K562 (cell line): ENCODE measurements around the gene CNP. TPM values are rescaled to one million over a fixed set of nuclear protein-coding genes. Genes with fewer than 3 reads are reported as not detected.

Experiments used
- CCNT2 ChIP-seq: IDR thresholded peaks from 2 replicates; pipeline ENCODE4 v1.6.1; 2011; ENCODE audit warnings: borderline replicate concordance, low read depth, mild to moderate bottlenecking, moderate library complexity, mixed read lengths, low read length; ENCODE audit not compliant: insufficient read length; ENCODE audit errors: extremely low read depth
- HDAC2 ChIP-seq: fragments of 450-650 bp; IDR thresholded peaks from 2 replicates; pipeline ENCODE4 v1.6.1; 2016; ENCODE audit warnings: mild to moderate bottlenecking
- MAFF ChIP-seq: IDR thresholded peaks from 2 replicates; pipeline ENCODE4 v1.6.1; 2012; ENCODE audit warnings: low read length, improper control_type of control experiment
- MBD2 ChIP-seq: sonication (generic); IDR thresholded peaks from 2 replicates; pipeline ENCODE4 v1.6.1; 2016; ENCODE audit warnings: low read depth, borderline replicate concordance
- NFIC ChIP-seq: fragments of 450-650 bp; IDR thresholded peaks from 2 replicates; pipeline ENCODE4 v1.6.1; 2017; ENCODE audit warnings: mild to moderate bottlenecking, inconsistent platforms
- SAFB ChIP-seq: fragments of 200-400 bp; formaldehyde crosslinking; IDR thresholded peaks from 2 replicates; pipeline ENCODE4 v1.6.1; 2017; ENCODE audit warnings: low read depth, low read length, borderline replicate concordance
- SNRNP70 ChIP-seq: fragments of 200-400 bp; formaldehyde crosslinking; optimal IDR thresholded peaks from 2 replicates; pipeline ENCODE3; 2017; ENCODE audit warnings: low read depth, low read length
- ZBTB1 ChIP-seq: sonication (generic); formaldehyde crosslinking; IDR thresholded peaks from 2 replicates; pipeline ENCODE4 v1.8.1; 2023; ENCODE audit warnings: missing genetic modification reagents, low read depth, mild to moderate bottlenecking, borderline replicate concordance
- ZC3H8 ChIP-seq: fragments of 450-650 bp; IDR thresholded peaks from 2 replicates; pipeline ENCODE4 v1.6.1; 2017
- ZNF551 ChIP-seq: fragments of 250-450 bp; sonication (Bioruptor Pico); IDR thresholded peaks from 2 replicates; pipeline ENCODE4 v1.5.0; 2021; ENCODE audit warnings: mild to moderate bottlenecking, moderate library complexity
- polyA plus RNA-seq, 8 experiments: library from polyadenylated mRNA; depleted of rRNA in 4 of 8; stranded (reverse) in 5 of 8; unstranded in 3 of 8; fragments of >200 nt; fragmentation: Nextera tagmentation in 2 of 8; fragmentation: Illumina TruSeq in 1 of 8; extraction: Ambion mirVana in 2 of 8; extraction: Trizol in 1 of 8; gene quantifications; 2 replicates each; pipeline versions ENCODE4 v1.2.1 to v1.2.3, GENCODE V29; 2011 to 2014; ENCODE audit warnings: inconsistent platforms in 1 of 8, missing spikeins in 1 of 8
- total RNA-seq, 7 experiments: library from RNA; depleted of rRNA in 6 of 7; stranded (reverse); fragments of >200 nt in 6 of 7; fragmentation: Illumina TruSeq in 2 of 7; extraction: Trizol in 2 of 7; gene quantifications; 2 replicates each; pipeline versions ENCODE4 v1.2.1 to v1.2.3, GENCODE V29; 2011 to 2021; ENCODE audit warnings: low replicate concordance in 1 of 7
- TF ChIP-seq, protein P1 (sequence below), 2 experiments: fragments of 450-650 bp; IDR thresholded peaks; 2 replicates each; pipeline ENCODE4 v1.6.1; 2018; ENCODE audit warnings: mild to moderate bottlenecking in 2 of 2, low read depth in 1 of 2; ENCODE audit not compliant: partially characterized antibody in 2 of 2
- TF ChIP-seq, protein P2 (sequence below), 3 experiments: fragments of 200-800 bp in 1 of 3; fragments of 250-450 bp in 1 of 3; fragments of 450-650 bp in 1 of 3; sonication (Bioruptor Pico) in 1 of 3; sonication (Bioruptor generic) in 1 of 3; formaldehyde crosslinking in 1 of 3; IDR thresholded peaks; 2 replicates each; pipeline versions ENCODE4 v1.6.1 to v1.8.0; 2016 to 2022; ENCODE audit warnings: mild to moderate bottlenecking in 2 of 3, missing genetic modification characterization in 2 of 3, missing compliant biosample characterization in 1 of 3, moderate library complexity in 1 of 3
- TF ChIP-seq, protein P3 (sequence below), 2 experiments: IDR thresholded peaks; 2 replicates each; pipeline ENCODE4 v1.6.1; 2011; ENCODE audit warnings: borderline replicate concordance in 1 of 2, control low read depth in 1 of 2, low read depth in 1 of 2, low read length in 1 of 2, mild to moderate bottlenecking in 1 of 2, mixed read lengths in 1 of 2, moderate library complexity in 1 of 2; ENCODE audit not compliant: insufficient read depth in 1 of 2, insufficient read length in 1 of 2, poor library complexity in 1 of 2, severe bottlenecking in 1 of 2; ENCODE audit errors: extremely low read depth in 1 of 2
- TF ChIP-seq, protein P4 (sequence below): sonication (generic); formaldehyde crosslinking; IDR thresholded peaks from 2 replicates; pipeline ENCODE4 v1.8.0; 2022; ENCODE audit warnings: missing genetic modification reagents, mild to moderate bottlenecking, borderline replicate concordance

Gene CNP
- total and polyA plus RNA-seq, 9 of the 15 experiments (the other 6 are each of a cell fraction or from before 2014, with no cell fraction given): 1.7 to 52.0 (median 29.1) TPM

DNA sequence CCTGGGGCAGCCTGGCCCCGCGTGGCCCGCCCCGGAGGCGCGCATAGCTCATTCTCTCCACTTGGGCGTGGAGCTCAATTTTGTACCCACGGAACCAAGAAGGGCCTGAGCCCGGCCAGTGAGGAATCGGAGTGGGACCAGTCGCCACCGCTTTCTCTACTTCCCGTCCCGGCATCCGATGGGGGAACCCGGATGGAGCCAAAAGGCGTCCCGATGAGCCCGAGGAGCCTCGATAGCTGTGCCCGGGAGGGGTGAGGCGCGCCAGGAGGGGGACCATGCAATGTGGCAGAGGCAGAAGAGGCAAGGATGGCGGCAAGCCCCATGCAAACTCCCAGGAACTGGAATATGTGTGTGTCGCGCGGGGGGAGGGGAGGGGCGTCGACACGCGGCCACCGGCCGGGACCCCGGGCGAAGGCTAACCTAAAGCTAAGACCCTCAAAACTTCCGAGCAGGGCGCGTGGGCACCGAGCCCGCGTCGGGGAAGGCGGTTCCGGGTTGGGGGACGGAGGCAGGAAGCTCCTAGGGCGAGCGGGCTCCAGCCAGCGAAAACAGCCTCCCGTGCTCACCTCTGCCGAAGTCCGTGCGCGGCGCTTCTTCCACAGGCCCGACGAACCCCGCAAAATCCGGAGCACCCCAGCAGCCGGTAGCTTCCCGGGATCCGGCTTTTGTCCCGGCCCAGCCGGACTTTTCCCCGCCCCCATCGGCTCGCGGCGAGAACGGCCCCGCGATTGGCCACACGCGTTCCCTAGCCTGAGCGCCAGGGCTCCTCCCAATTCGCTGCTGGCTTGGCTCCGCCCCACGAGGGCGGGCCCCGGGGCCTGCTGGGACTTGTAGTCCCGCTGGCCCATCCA is 48.1 kb upstream of the CNP start, which contains the start of gene ACLY (continued):
- TF ChIP-seq, protein P1, sequence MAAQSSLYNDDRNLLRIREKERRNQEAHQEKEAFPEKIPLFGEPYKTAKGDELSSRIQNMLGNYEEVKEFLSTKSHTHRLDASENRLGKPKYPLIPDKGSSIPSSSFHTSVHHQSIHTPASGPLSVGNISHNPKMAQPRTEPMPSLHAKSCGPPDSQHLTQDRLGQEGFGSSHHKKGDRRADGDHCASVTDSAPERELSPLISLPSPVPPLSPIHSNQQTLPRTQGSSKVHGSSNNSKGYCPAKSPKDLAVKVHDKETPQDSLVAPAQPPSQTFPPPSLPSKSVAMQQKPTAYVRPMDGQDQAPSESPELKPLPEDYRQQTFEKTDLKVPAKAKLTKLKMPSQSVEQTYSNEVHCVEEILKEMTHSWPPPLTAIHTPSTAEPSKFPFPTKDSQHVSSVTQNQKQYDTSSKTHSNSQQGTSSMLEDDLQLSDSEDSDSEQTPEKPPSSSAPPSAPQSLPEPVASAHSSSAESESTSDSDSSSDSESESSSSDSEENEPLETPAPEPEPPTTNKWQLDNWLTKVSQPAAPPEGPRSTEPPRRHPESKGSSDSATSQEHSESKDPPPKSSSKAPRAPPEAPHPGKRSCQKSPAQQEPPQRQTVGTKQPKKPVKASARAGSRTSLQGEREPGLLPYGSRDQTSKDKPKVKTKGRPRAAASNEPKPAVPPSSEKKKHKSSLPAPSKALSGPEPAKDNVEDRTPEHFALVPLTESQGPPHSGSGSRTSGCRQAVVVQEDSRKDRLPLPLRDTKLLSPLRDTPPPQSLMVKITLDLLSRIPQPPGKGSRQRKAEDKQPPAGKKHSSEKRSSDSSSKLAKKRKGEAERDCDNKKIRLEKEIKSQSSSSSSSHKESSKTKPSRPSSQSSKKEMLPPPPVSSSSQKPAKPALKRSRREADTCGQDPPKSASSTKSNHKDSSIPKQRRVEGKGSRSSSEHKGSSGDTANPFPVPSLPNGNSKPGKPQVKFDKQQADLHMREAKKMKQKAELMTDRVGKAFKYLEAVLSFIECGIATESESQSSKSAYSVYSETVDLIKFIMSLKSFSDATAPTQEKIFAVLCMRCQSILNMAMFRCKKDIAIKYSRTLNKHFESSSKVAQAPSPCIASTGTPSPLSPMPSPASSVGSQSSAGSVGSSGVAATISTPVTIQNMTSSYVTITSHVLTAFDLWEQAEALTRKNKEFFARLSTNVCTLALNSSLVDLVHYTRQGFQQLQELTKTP (IDR thresholded peaks at IDR 0.05; ENCODE audit: low read depth in 1 of 2, partially characterized antibody in 2 of 2): peak in 1 of 2 experiments; percentile 86
- TF ChIP-seq, protein P2, sequence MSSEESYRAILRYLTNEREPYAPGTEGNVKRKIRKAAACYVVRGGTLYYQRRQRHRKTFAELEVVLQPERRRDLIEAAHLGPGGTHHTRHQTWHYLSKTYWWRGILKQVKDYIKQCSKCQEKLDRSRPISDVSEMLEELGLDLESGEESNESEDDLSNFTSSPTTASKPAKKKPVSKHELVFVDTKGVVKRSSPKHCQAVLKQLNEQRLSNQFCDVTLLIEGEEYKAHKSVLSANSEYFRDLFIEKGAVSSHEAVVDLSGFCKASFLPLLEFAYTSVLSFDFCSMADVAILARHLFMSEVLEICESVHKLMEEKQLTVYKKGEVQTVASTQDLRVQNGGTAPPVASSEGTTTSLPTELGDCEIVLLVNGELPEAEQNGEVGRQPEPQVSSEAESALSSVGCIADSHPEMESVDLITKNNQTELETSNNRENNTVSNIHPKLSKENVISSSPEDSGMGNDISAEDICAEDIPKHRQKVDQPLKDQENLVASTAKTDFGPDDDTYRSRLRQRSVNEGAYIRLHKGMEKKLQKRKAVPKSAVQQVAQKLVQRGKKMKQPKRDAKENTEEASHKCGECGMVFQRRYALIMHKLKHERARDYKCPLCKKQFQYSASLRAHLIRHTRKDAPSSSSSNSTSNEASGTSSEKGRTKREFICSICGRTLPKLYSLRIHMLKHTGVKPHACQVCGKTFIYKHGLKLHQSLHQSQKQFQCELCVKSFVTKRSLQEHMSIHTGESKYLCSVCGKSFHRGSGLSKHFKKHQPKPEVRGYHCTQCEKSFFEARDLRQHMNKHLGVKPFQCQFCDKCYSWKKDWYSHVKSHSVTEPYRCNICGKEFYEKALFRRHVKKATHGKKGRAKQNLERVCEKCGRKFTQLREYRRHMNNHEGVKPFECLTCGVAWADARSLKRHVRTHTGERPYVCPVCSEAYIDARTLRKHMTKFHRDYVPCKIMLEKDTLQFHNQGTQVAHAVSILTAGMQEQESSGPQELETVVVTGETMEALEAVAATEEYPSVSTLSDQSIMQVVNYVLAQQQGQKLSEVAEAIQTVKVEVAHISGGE (CRISPR knock-in tag; IDR thresholded peaks at IDR 0.05): 0 out of 6 replicates have a peak, but pooled peaks of 1 of the 3 experiments have one; percentile 23
- no peak for TF ChIP-seq HDAC2
- TF ChIP-seq MBD2: peak; percentile 87
- no peak for TF ChIP-seq ZBTB1
- TF ChIP-seq, protein P3, sequence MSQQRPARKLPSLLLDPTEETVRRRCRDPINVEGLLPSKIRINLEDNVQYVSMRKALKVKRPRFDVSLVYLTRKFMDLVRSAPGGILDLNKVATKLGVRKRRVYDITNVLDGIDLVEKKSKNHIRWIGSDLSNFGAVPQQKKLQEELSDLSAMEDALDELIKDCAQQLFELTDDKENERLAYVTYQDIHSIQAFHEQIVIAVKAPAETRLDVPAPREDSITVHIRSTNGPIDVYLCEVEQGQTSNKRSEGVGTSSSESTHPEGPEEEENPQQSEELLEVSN (IDR thresholded peaks at IDR 0.05; ENCODE audit: borderline replicate concordance in 1 of 2, extremely low read depth in 1 of 2, insufficient read depth in 1 of 2, insufficient read length in 1 of 2, low read depth in 1 of 2, low read length in 1 of 2, poor library complexity in 1 of 2, severe bottlenecking in 1 of 2): peak in 1 of 2 experiments; percentile 13
- TF ChIP-seq SNRNP70: no peak
- peak; percentile 82 for TF ChIP-seq CCNT2
- peak; percentile 20; the same call in 1 of the 2 replicates for TF ChIP-seq SAFB
- no peak for TF ChIP-seq ZNF551 (CRISPR knock-in tag)
- no peak for TF ChIP-seq MAFF
- TF ChIP-seq ZC3H8: no peak
- TF ChIP-seq NFIC: 0 out of 2 replicates have a peak, but pooled peaks have one; percentile 6
- TF ChIP-seq, protein P4, sequence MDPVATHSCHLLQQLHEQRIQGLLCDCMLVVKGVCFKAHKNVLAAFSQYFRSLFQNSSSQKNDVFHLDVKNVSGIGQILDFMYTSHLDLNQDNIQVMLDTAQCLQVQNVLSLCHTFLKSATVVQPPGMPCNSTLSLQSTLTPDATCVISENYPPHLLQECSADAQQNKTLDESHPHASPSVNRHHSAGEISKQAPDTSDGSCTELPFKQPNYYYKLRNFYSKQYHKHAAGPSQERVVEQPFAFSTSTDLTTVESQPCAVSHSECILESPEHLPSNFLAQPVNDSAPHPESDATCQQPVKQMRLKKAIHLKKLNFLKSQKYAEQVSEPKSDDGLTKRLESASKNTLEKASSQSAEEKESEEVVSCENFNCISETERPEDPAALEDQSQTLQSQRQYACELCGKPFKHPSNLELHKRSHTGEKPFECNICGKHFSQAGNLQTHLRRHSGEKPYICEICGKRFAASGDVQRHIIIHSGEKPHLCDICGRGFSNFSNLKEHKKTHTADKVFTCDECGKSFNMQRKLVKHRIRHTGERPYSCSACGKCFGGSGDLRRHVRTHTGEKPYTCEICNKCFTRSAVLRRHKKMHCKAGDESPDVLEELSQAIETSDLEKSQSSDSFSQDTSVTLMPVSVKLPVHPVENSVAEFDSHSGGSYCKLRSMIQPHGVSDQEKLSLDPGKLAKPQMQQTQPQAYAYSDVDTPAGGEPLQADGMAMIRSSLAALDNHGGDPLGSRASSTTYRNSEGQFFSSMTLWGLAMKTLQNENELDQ (CRISPR knock-in tag): no peak
